ENCODE measurements around the gene CPA4.

The CPA4 gene

GRCh38 chr7:130272381-130273080 lies 20.4 kb upstream of the CPA4 start:
- H2AFZ ChIP-seq (ENCODE audit: low read length) = no peak overlapping the region
- no peaks in the 10 kb centered on the region for H3K36me3 ChIP-seq (replicated peaks; ENCODE audit: insufficient read depth, low read length)
- H4K20me1 ChIP-seq (ENCODE audit: insufficient read depth, low read length) = no peaks in the 10 kb centered on the region
- TF ChIP-seq CTCF (IDR thresholded peaks at IDR 0.05; ENCODE audit: low read length) = no peak
- TF ChIP-seq EZH2phosphoT487 (IDR thresholded peaks at IDR 0.05; ENCODE audit: low read length) = no peak
- no peak overlapping the region for H3K27ac ChIP-seq (ENCODE audit: low read length)
- no peak overlapping the region for H3K4me2 ChIP-seq (ENCODE audit: low read depth, low read length)
- no peaks in the 10 kb centered on the region for H3K9me2 ChIP-seq (replicated peaks; ENCODE audit: insufficient read depth, low read length)
- no peak overlapping the region for H3K4me3 ChIP-seq (ENCODE audit: low read length)
- no peaks in the 10 kb centered on the region for H3K9me3 ChIP-seq (replicated peaks; ENCODE audit: insufficient read depth, low read length)
- peaks cover 13% of the 10 kb centered on the region for H3K4me1 ChIP-seq (ENCODE audit: low read length)
- no peak overlapping the region for H3K9ac ChIP-seq (ENCODE audit: low read length)
- no peaks in the 10 kb centered on the region for H3K27me3 ChIP-seq (replicated peaks; ENCODE audit: insufficient read depth, low read length)
- H3K79me2 ChIP-seq (ENCODE audit: low read length) = no peaks in the 10 kb centered on the region
- DNase-seq = no peak
- no peaks in the 10 kb centered on the region for H3F3A ChIP-seq (ENCODE audit: insufficient read depth, low read length)

- H3K4me2 ChIP-seq (ENCODE audit: low read depth, low read length) = no peak overlapping the region
- no peaks in the 10 kb centered on the region for H3K9me3 ChIP-seq (replicated peaks; ENCODE audit: insufficient read depth, low read length)
- no peak overlapping the region for H3K27ac ChIP-seq (ENCODE audit: low read length)
- H3K27me3 ChIP-seq (replicated peaks; ENCODE audit: insufficient read depth, low read length) = no peaks in the 10 kb centered on the region
- H3K4me3 ChIP-seq (ENCODE audit: low read length) = no peak overlapping the region
- H2AFZ ChIP-seq (ENCODE audit: low read length) = no peak overlapping the region
- H3K9me2 ChIP-seq (replicated peaks; ENCODE audit: insufficient read depth, low read length) = no peaks in the 10 kb centered on the region
- TF ChIP-seq EZH2 (optimal IDR thresholded peaks at IDR 0.05; ENCODE audit: low read depth, low read length) (no peak), EZH2phosphoT487 (IDR thresholded peaks at IDR 0.05; ENCODE audit: low read length) (no peak), CTCF (IDR thresholded peaks at IDR 0.05; ENCODE audit: low read length) (no peak)
- no peaks in the 10 kb centered on the region for H3K36me3 ChIP-seq (replicated peaks; ENCODE audit: insufficient read depth, low read length)
- no peaks in the 10 kb centered on the region for H4K20me1 ChIP-seq (ENCODE audit: insufficient read depth, low read length)
- H3K79me2 ChIP-seq (ENCODE audit: low read length) = no peaks in the 10 kb centered on the region
- no peaks in the 10 kb centered on the region for H3F3A ChIP-seq (ENCODE audit: insufficient read depth, low read length)
- no peak for DNase-seq
- no peak overlapping the region for H3K9ac ChIP-seq (ENCODE audit: low read length)
- H3K4me1 ChIP-seq (ENCODE audit: low read length) = peaks cover 8% of the 10 kb centered on the region
Observed at GRCh38 chr7:130273081-130273932, 19.7 kb upstream of the CPA4 start.

- Histone ChIP-seq H3K27ac (ENCODE audit: low read length) (no peak overlapping the region), H3K4me1 (ENCODE audit: low read length) (peaks cover 2% of the 10 kb centered on the region; the same call in 1 of the 2 replicates), H3K36me3 (replicated peaks; ENCODE audit: insufficient read depth, low read length) (no peaks in the 10 kb centered on the region), H2AFZ (ENCODE audit: low read length) (no peak overlapping the region), H3K27me3 (replicated peaks; ENCODE audit: insufficient read depth, low read length) (no peaks in the 10 kb centered on the region), H3F3A (ENCODE audit: insufficient read depth, low read length) (no peaks in the 10 kb centered on the region), H4K20me1 (ENCODE audit: insufficient read depth, low read length) (no peaks in the 10 kb centered on the region), H3K4me3 (ENCODE audit: low read length) (no peak overlapping the region), H3K9ac (ENCODE audit: low read length) (no peak overlapping the region), H3K9me2 (replicated peaks; ENCODE audit: insufficient read depth, low read length) (no peaks in the 10 kb centered on the region), H3K4me2 (ENCODE audit: low read depth, low read length) (no peak overlapping the region), H3K9me3 (replicated peaks; ENCODE audit: insufficient read depth, low read length) (no peaks in the 10 kb centered on the region), H3K79me2 (ENCODE audit: low read length) (no peaks in the 10 kb centered on the region)
- DNase-seq = no peak
- no peak for TF ChIP-seq CTCF (IDR thresholded peaks at IDR 0.05; ENCODE audit: low read length)
- no peak for TF ChIP-seq EZH2phosphoT487 (IDR thresholded peaks at IDR 0.05; ENCODE audit: low read length)
- no peak for TF ChIP-seq EZH2 (optimal IDR thresholded peaks at IDR 0.05; ENCODE audit: low read depth, low read length)
Observed at GRCh38 chr7:130273933-130274255, 19.1 kb upstream of the CPA4 start.

Measured in MM.1S (cell line).